Measurements from ENCODE around the gene PLXDC2.

- TF ChIP-seq CTCF (IDR thresholded peaks at IDR 0.05; ENCODE audit: low read depth, low read length, poor library complexity, severe bottlenecking) (no peak), EZH2phosphoT487 (IDR thresholded peaks at IDR 0.05; ENCODE audit: borderline replicate concordance, low read length) (no peak)
Measured at GRCh38 chr10:20162123-20162522, 345.9 kb downstream of the PLXDC2 start.
